ENCODE measurements around the gene ELP1. TPM values are rescaled to one million over a fixed set of nuclear protein-coding genes. Genes with fewer than 3 reads are reported as not detected.

Gene ELP1
- total and polyA plus RNA-seq, 2 donors (not counting 3 experiments of a cell fraction or from before 2014, with no cell fraction given) = 12.6 to 21.8 TPM

- dilution Hi-C loops (cut with MboI; ENCODE audit: extremely low pct_ligation_motif_present, low sequenced_read_pairs) = no loop called here
- Histone ChIP-seq H3K9ac (replicated peaks; ENCODE audit: extremely low read depth, insufficient read depth, low read length) (no peak overlapping the region), H2AFZ (ENCODE audit: low read depth, low read length) (no peak overlapping the region), H4K20me1 (replicated peaks; ENCODE audit: control insufficient read depth, extremely low read depth, insufficient read depth, low read length) (no peaks in the 10 kb centered on the region), H3K4me2 (ENCODE audit: insufficient read depth, low read length) (no peak overlapping the region), H3K27ac (ENCODE audit: insufficient read depth, low read depth, low read length) (no peak overlapping the region), H3K79me2 (ENCODE audit: control insufficient read depth, insufficient read depth, low read length) (no peaks in the 10 kb centered on the region), H3K4me1 (ENCODE audit: control insufficient read depth, extremely low read depth, insufficient read depth, low read length) (no peaks in the 10 kb centered on the region), H3K36me3 (ENCODE audit: control insufficient read depth in 2 of 2, extremely low read depth in 1 of 2, insufficient read depth in 2 of 2, low read length in 2 of 2) (peaks cover 0 to 6% of the 10 kb centered on the region in 2 experiments), H3K9me3 (replicated peaks; ENCODE audit: control insufficient read depth, insufficient read depth, low read length) (no peaks in the 10 kb centered on the region), H3K27me3 (ENCODE audit: control insufficient read depth in 2 of 2, insufficient read depth in 2 of 2, low read length in 2 of 2) (no peaks in the 10 kb centered on the region), H3K9me1 (replicated peaks; ENCODE audit: control insufficient read depth, extremely low read depth, insufficient read depth, low read length) (no peaks in the 10 kb centered on the region), H3K4me3 (replicated peaks in 1 of 3; ENCODE audit: insufficient read depth in 1 of 3, low read depth in 1 of 3, low read length in 3 of 3) (no peak overlapping the region)
- POLR2A ChIA-PET = no interaction called here
- no peak for DNase-seq (ENCODE audit: low read depth, low spot score)
- FAIRE-seq = no peak
- TF ChIP-seq MAX (IDR thresholded peaks at IDR 0.05; ENCODE audit: insufficient read depth, insufficient read length) (no peak), EZH2 (IDR thresholded peaks at IDR 0.05; ENCODE audit: borderline replicate concordance, low read depth, low read length, severe bottlenecking) (no peak), POLR2AphosphoS5 (IDR thresholded peaks at IDR 0.05; ENCODE audit: insufficient read depth, low read depth, low read length) (no peak), MYC (IDR thresholded peaks at IDR 0.05; ENCODE audit: low read depth, low read length) (no peak), GATA2 (IDR thresholded peaks at IDR 0.05; ENCODE audit: insufficient read depth, insufficient read length, low read depth, low read length) (no peak), POLR2A (IDR thresholded peaks at IDR 0.05; ENCODE audit: low read depth, low read length) (no peak), FOS (IDR thresholded peaks at IDR 0.05; ENCODE audit: borderline replicate concordance, insufficient read depth, low read length) (no peak), JUN (IDR thresholded peaks at IDR 0.05; ENCODE audit: borderline replicate concordance, insufficient read depth, insufficient read length, low read depth) (no peak)
- TF ChIP-seq, protein P1, sequence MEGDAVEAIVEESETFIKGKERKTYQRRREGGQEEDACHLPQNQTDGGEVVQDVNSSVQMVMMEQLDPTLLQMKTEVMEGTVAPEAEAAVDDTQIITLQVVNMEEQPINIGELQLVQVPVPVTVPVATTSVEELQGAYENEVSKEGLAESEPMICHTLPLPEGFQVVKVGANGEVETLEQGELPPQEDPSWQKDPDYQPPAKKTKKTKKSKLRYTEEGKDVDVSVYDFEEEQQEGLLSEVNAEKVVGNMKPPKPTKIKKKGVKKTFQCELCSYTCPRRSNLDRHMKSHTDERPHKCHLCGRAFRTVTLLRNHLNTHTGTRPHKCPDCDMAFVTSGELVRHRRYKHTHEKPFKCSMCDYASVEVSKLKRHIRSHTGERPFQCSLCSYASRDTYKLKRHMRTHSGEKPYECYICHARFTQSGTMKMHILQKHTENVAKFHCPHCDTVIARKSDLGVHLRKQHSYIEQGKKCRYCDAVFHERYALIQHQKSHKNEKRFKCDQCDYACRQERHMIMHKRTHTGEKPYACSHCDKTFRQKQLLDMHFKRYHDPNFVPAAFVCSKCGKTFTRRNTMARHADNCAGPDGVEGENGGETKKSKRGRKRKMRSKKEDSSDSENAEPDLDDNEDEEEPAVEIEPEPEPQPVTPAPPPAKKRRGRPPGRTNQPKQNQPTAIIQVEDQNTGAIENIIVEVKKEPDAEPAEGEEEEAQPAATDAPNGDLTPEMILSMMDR (IDR thresholded peaks at IDR 0.05; ENCODE audit: extremely low read depth in 1 of 2, insufficient read depth in 1 of 2, low read depth in 1 of 2, low read length in 2 of 2) = no peak
- CTCF ChIA-PET = no interaction called here
- BruUV-seq (replicated peaks) = no TSS peak
- intact Hi-C loops (cut with micrococcal nuclease) = no loop called here
Measured at GRCh38 chr9:108972626-108973209, 38.8 kb upstream of the ELP1 start.

Measured in endothelial cell of umbilical vein (primary cell).